Testis (tissue), 3 donors: ENCODE measurements around the gene FYTTD1. TPM values are rescaled to one million over a fixed set of nuclear protein-coding genes. Genes with fewer than 3 reads are reported as not detected.

ENCODE experiments used
- DNase-seq: peaks from one replicate; pipeline ENCODE4 v3.0.0-alpha.2; 2019
- H3K27ac ChIP-seq, 2 donors: fragments of 200-600 bp; sonication (generic); one replicate each; pipeline ENCODE4 v1.5.1; 2019
- H3K27me3 ChIP-seq: fragments of 200-600 bp; sonication (generic); one replicate; pipeline ENCODE4 v1.5.1; 2019
- H3K36me3 ChIP-seq: fragments of 200-600 bp; sonication (generic); one replicate; pipeline ENCODE4 v1.5.1; 2017; ENCODE audit warnings: low read depth; ENCODE audit errors: missing control alignments
- H3K4me1 ChIP-seq: fragments of 200-600 bp; sonication (generic); one replicate; pipeline ENCODE4 v1.5.1; 2019
- H3K4me3 ChIP-seq, 2 donors: fragments of 200-600 bp; sonication (generic); one replicate each; pipeline ENCODE4 v1.5.1; 2017 to 2019
- H3K9me3 ChIP-seq: fragments of 200-600 bp; sonication (generic); one replicate; pipeline ENCODE4 v1.5.1; 2017
- POLR2A ChIP-seq: fragments of 450-650 bp; IDR thresholded peaks from one replicate; pipeline ENCODE4 v1.6.1; 2017; ENCODE audit warnings: antibody characterized with exemption, mild to moderate bottlenecking, moderate library complexity
- WGBS, 2 donors: methylation state at CpG; one replicate each; pipeline ENCODE4 v1.1.5; 2018; 5-methylcytosine and 5-hydroxymethylcytosine counted together
- intact Hi-C: fragments of 100-400 bp; cut with DNase I; formaldehyde crosslinking; loops from one replicate; pipeline ENCODE4 v1.15.1; 2023; ENCODE audit warnings: low total_unique reads
- polyA plus RNA-seq: library from polyadenylated mRNA; stranded (reverse); fragments of 350-450 nt; fragmentation: Illumina TruSeq; extraction: RNeasy Lipid Tissue Mini Kit (QIAGEN cat#74804); gene quantifications from one replicate; pipeline ENCODE4 v1.2.3, GENCODE V29; 2014; ENCODE audit warnings: low read depth, low replicate concordance; ENCODE audit not compliant: insufficient read depth
- total RNA-seq, 2 donors: library from RNA; depleted of rRNA; stranded (reverse); fragments of >200 nt; gene quantifications; one replicate each; pipeline ENCODE4 v1.2.3, GENCODE V29; 2016
- TF ChIP-seq, protein P1 (sequence below), 3 experiments: fragments of 450-650 bp in 2 of 3; fragments of 200-600 bp in 1 of 3; sonication (generic) in 1 of 3; IDR thresholded peaks; one replicate each; pipeline ENCODE4 v1.5.1; 2016 to 2019; ENCODE audit warnings: antibody characterized with exemption in 3 of 3, mild to moderate bottlenecking in 2 of 3, moderate library complexity in 1 of 3

FYTTD1 gene
- total and polyA plus RNA-seq, 3 donors from 2014 or later: 79.5 to 83.6 (median 80.5) TPM

DNA sequence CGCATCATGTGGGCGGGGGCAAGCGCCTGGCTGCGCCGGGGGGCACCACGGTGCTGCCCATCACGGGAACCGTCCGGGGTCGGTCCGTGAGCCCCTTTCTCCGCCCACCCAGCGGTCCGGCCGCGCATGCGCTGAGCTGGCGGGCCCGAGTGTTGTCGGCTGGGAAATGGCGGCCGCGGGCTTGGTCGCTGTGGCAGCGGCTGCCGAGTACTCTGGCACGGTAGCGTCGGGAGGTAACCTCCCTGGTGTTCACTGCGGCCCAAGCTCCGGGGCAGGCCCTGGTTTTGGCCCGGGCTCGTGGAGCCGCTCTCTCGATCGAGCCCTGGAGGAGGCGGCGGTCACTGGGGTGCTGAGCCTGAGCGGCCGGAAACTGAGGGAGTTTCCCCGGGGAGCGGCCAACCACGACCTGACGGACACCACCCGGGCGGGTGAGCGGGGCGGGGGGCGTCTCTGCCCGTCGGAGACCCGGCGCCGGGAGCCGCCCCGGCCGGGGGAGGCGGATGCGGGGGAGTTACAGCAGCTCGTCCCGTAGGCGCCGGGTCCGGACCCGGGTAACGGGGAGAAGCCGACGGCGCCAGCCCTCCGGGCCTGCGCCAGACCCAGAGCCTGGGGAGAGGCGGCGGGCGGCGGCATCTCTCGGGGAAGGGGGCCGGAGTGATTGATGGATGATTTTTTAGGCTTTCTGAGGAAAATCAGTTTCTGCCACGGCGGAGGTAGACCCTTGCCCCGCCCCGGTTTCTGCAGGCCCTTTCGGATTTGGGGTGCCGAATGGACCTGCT, 41.6 kb downstream of the FYTTD1 start, which contains the start of gene LRCH3:
LRCH3 (plus strand) TSS at position 142 of the 779 bp plus-strand sequence; CDS start at position 167, 25 bp downstream.
- no peaks in the 10 kb centered on the region for H3K9me3 ChIP-seq
- DNase-seq: peak; percentile 81
- no peaks in the 10 kb centered on the region for H3K4me1 ChIP-seq
- H3K27me3 ChIP-seq: no peaks in the 10 kb centered on the region
- 0 to 3% methylated on average over 6 to 71 of the region's 83 CpGs for WGBS, 2 donors
- no peaks in the 10 kb centered on the region for H3K36me3 ChIP-seq
- intact Hi-C loops: no loop called here
- H3K4me3 ChIP-seq: peak within 1 kb of the TSS; percentile 93 to 95
- TF ChIP-seq POLR2A: no peak
- TF ChIP-seq, protein P1, sequence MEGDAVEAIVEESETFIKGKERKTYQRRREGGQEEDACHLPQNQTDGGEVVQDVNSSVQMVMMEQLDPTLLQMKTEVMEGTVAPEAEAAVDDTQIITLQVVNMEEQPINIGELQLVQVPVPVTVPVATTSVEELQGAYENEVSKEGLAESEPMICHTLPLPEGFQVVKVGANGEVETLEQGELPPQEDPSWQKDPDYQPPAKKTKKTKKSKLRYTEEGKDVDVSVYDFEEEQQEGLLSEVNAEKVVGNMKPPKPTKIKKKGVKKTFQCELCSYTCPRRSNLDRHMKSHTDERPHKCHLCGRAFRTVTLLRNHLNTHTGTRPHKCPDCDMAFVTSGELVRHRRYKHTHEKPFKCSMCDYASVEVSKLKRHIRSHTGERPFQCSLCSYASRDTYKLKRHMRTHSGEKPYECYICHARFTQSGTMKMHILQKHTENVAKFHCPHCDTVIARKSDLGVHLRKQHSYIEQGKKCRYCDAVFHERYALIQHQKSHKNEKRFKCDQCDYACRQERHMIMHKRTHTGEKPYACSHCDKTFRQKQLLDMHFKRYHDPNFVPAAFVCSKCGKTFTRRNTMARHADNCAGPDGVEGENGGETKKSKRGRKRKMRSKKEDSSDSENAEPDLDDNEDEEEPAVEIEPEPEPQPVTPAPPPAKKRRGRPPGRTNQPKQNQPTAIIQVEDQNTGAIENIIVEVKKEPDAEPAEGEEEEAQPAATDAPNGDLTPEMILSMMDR (IDR thresholded peaks at IDR 0.05): no peak
- H3K27ac ChIP-seq: peak within 1 kb of the TSS; percentile 97 to 99

DNA sequence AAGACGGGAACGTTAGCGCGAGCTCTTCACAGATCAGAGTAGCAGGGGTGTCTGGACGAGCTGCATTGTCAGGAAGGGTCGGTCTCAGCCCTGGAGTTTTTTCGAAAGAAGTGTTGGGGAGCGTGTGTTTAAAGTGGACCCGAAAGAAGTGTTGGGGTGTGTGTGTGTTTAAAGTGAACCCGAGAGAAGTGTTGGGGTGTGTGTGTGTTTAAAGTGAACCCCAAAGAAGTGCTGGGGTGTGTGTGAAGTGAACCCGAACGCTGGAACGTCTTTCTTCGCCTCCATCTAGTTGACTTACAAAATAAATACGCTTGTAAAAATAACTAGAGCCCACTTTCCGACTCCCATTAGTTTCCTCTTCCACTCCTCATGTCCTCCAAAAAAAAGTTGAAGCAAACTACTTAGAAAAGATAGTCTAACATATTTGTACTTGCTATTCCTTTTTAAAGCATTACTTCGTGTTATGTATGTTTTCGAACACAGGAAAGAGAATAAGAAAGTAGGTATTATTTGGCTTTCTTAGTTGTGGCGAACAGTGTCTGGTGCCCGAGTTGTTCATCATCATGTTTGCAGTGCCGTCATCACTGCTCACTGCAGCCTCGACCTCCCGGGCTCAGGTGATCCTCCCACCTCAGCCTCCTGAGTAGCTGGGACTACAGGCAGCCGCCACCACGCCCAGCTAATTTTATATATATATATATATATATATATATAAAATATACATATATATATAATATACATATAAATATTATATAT, 42.4 kb downstream of the FYTTD1 start:
- no peaks in the 10 kb centered on the region for H3K36me3 ChIP-seq
- H3K4me3 ChIP-seq: peak overlapping the region; percentile 93 to 95
- intact Hi-C loops: no loop called here
- no peak for DNase-seq
- no peaks in the 10 kb centered on the region for H3K9me3 ChIP-seq
- TF ChIP-seq, protein P1 (IDR thresholded peaks at IDR 0.05): no peak
- TF ChIP-seq POLR2A: no peak
- 8 to 11% methylated on average over 24 to 25 of the region's 25 CpGs for WGBS, 2 donors
- H3K27me3 ChIP-seq: no peaks in the 10 kb centered on the region
- peak overlapping the region; percentile 97 to 99 for H3K27ac ChIP-seq
- no peaks in the 10 kb centered on the region for H3K4me1 ChIP-seq

DNA sequence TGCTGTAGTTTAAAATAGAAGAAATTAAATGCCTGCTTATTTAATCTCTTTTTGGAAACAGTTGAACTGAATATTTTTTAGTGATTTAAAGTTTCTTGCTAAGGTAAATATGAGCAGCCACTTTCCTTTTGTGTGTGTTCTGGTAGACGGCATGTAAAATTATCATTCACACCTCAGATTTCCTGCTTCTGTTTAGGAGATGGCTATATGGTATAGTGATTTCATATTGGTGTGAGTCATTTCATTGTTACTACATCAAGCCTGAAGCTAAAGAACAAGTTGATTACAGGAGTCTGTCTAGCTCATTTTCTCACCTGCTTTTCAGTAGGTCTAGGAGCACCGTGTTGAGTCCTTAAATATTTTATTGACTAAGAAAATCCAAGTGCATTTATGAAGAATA, 43.6 kb downstream of the FYTTD1 start:
- Histone ChIP-seq H3K36me3 (no peaks in the 10 kb centered on the region), H3K27ac (no peak overlapping the region), H3K4me1 (no peaks in the 10 kb centered on the region), H3K9me3 (no peaks in the 10 kb centered on the region), H3K27me3 (no peaks in the 10 kb centered on the region), H3K4me3 (no peak overlapping the region)
- intact Hi-C loops: no loop called here
- TF ChIP-seq, protein P1 (IDR thresholded peaks at IDR 0.05): no peak
- no peak for TF ChIP-seq POLR2A
- 35 to 39% methylated on average over 2 of the region's 2 CpGs for WGBS, 2 donors
- DNase-seq: no peak

DNA sequence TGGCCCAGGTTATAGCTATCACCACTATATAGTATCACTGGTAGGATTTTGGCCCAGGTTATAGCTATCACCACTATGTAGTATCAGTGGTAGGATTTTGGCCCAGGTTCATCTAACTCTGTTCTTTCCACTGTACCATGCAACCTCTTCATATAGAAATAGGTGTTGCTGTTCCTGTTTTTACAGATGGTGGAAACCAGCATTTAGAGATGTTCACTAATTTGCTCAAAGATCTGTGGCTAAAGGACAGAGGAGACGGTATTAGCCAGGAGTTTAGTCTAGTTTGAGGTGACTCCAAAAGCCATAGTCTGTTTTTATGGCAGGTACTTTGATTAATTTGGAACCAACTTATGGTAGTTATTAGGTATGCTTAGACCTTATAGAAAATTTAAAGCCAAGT, 44.4 kb downstream of the FYTTD1 start:
- H3K9me3 ChIP-seq: no peaks in the 10 kb centered on the region
- WGBS, 2 donors: 71 to 83% methylated on average over 1 of the region's 1 CpG
- no peak overlapping the region for H3K27ac ChIP-seq
- no peaks in the 10 kb centered on the region for H3K4me1 ChIP-seq
- intact Hi-C loops: no loop called here
- H3K4me3 ChIP-seq: no peak overlapping the region
- no peaks in the 10 kb centered on the region for H3K27me3 ChIP-seq
- no peak for DNase-seq
- TF ChIP-seq, protein P1 (IDR thresholded peaks at IDR 0.05): no peak
- TF ChIP-seq POLR2A: no peak
- H3K36me3 ChIP-seq: no peaks in the 10 kb centered on the region
